Putamen (tissue), 1 donor: ENCODE data around the gene PICK1.
A peak's percentile ranks its signal among the peaks of the same experiment; 100 is the strongest.

Experiments used
- DNase-seq: peaks from one replicate; pipeline ENCODE4 v3.0.0-alpha.2; 2016; ENCODE audit warnings: low spot score

The PICK1 gene

DNA sequence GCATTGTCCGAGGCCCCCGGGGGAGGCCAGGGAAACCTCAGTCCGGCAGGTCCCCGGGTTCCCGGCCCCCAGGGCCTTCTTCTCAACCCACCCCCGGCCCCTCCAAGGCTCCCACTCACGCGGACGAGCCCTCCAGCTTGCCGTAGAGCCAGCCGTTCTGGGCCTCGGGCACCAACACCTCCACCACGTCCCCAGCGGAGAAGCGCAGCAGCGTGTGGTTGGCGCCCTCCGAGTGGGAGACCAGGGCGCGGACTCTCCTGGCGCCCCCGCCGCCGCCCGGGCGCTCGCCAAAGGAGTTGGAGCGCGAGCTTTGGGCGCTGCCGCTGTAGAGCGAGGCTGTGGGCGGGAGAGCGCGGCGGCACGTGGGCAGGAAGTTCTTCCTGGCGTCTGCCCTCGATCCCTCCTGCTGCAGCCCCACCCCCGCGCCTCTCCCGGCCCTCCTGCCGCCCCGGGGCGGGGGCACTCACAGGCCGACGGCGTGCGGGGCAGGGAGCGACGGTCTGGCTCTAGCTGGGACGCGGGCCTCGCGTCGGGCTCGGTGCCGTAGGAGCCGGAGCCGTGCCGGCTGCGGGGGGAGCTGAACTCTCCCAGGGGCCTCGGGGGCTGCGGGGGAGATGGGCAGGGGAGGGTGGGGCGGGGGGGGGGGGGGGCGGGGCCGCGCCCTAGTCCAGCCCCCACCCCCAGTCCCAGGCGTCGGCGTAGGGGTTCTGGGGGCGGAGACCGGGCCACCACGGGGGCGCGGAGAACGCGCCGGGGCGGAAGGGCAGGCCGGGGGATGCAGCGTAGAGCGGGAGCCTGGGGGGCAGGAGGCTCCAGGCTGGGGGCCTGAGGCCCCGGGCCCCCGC is 31.6 kb downstream of the PICK1 start:
- DNase-seq, result no peak

DNA sequence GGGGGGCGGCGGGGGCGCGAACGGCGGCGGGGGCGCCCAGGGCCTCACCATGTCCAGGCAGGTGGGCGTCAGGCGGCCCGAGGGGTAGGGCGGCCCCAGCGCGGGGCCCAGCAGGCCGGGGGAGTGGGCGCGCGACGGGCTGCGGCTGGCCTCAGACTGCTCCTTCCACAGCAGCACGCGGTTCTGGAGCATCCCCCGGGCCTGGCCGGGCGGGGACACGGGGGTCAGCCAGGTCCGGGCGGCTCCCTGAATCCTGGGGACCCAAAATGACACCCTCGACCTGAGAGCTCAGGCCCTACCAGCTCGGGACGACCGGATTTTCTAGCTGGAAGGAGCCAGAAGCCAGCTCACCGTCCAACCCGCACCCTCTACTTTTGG is 32.3 kb downstream of the PICK1 start:
- DNase-seq, result no peak

DNA sequence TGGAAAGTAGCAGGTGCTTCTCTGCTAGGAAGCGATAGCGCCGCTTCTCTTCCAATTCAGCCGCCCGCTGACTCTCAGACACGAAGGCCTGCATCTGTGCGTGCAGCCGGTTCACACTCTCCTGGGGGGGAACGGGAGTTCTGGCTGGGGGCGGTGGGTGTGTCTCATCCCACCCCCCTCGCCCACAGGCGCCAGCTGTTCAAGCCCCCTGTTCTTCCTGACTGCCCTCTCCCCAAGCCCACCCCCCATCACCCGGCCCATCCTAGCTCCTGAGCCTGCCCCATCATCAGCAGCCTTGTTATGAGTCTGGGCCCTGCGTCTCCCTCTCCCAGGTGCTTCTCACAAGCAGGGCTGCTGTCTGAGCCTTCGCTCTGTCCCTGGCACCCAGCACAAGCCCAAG is 39.9 kb downstream of the PICK1 start:
- no peak for DNase-seq

DNA sequence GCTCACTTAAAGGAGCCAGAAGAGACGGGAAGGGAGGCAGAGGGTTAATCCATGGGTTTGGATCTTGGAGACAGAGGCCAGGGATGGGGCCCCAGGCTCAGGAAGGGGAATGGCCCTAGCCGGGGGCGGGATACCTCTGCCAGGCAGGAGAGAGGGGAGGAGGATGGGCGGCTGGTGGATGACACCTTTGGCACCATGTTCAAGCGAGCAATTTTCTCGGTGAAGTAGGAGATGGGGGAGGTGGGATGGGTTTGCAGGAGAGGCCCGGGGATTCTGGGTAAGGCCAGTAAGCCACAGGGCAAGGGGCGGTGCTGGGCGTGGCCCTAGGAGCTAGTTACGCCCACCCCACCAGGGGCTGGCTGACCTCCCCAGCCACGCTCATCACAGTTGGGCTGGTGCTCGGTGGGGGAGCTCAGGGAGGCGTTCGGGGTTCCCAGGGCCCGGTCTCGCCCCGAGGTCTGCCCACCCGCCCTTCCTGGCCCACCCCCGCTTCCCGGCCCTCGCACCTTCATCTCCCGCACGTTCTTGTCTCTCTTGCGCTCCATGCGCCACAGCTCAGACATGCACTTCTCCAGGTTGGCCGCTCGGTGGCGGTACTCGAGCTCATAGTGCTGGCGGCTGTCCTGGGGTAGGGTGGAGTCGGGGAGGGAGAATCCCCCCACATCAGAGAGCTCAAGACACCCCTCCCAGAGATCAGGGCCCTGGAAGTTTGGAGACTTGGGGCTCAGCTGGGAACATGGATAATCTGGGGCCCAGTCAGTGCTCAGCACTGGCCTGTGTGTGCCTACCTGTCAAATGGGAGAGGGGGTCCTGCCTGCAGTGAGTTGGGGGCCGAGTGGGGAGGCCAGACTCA is 40.6 kb downstream of the PICK1 start:
- DNase-seq, result no peak

DNA sequence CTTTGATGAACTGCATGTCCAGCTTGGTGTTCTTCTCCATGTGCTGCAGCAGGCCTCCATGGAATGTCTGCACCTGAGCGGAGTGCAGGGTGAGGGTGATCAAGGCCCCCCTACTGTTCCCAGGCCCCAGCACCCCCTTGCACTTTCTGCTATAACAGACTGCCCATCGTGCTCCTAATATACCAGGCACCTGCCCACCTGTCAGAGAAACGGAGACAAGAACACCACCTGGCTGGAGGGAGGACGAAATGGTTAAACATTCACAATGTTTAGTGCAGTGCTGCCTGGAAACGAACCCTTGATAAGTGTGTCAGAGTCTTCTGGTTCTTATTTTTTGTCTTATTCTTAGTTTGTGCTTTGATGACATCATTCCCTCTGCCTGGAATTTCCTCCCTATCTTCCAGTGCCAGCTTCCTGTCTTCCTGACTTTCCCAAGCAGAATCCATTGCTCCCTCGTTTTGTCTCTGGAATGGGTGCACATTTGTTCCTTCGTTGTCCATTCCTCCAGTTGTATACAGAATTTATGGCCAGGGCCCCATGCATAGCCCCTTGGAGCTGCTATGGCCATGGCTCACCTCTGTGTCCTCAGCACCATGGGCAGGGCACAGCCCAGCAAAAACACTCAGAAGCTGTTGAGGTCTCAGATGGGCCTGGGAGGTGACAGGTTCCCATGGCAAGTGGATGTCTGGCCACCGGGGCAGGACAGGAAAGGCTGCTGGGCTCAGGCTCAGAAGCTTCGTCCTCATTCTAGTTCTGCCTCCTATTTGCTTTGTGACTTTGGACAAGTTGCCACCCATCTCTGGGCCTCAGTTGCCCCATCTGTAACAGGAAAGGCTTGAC is 41.4 kb downstream of the PICK1 start:
- DNase-seq, result no peak

DNA sequence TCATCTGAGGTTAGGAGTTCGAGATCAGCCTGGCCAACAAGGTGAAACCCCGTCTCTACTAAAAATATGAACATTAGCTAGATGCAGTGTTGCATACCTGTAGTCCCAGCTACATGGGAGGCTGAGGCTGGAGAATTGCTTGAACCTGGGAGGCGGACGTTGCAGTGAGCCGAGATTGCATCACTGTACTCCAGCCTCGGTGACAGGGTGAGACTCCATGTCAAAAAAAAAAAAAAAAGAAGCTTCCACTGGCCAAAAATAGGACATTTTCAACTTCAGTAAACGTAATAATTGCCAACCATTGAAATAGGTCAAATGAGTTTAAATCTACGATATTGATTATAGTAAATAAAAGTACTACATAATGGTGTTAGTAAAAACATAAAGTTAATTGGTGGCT is 46.4 kb downstream of the PICK1 start:
- DNase-seq, result no peak

DNA sequence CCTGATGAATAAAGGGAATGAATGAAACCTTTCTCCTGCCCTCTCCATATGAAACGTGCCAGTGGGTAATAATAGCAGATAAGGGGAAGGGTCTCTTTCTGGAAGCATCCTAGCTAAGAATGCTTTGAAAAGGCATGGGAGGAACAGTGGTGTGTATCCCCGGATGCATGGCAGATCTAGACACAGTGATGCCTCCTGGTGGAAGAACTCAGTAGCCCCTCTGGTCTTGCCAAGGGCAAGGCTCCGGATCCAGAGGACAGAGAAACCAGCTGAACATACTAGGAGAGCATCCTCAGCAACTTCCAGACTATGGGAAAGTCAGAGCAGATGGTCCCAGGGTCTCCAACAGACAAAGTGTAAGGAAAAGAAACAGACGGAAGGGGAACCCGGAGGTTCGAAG is 46.9 kb downstream of the PICK1 start:
- no peak for DNase-seq

DNA sequence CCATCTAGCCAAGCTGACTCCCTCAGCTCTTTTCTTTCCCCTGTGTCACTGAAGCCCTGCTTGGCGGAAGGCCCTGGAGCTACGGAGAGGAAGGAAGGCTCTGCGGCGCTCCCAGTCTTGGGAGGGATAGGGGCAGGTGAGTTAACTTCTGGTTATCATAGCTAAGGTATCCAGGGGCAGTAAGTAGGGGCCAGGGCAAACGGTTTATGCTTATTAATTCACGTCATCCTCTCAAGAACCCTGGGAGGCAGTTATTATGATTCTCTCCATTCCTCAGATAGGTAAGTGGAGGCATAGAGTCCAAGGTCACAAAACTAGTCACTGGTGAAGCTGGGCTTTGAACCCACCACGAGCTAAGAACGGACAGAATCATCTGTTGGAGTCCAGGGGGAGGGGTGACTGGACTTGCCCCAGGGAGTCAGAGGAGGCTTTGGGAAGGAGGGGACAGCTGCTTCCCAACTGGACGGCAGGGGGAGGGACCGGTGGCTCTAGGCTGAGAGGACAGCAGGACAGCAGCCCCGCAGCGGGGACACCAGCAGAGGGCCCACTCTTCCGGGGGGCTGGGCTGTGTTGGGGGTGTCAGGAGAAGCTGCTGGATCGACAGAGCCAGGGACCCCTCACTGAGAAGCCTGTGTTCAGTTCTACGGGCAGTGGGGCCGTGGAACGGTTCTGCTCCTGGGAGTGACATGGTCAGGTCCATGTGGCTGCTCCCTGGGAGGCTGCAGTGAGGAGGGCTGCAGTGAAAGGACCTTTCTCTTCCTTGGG is 49.8 kb downstream of the PICK1 start:
- no peak for DNase-seq

DNA sequence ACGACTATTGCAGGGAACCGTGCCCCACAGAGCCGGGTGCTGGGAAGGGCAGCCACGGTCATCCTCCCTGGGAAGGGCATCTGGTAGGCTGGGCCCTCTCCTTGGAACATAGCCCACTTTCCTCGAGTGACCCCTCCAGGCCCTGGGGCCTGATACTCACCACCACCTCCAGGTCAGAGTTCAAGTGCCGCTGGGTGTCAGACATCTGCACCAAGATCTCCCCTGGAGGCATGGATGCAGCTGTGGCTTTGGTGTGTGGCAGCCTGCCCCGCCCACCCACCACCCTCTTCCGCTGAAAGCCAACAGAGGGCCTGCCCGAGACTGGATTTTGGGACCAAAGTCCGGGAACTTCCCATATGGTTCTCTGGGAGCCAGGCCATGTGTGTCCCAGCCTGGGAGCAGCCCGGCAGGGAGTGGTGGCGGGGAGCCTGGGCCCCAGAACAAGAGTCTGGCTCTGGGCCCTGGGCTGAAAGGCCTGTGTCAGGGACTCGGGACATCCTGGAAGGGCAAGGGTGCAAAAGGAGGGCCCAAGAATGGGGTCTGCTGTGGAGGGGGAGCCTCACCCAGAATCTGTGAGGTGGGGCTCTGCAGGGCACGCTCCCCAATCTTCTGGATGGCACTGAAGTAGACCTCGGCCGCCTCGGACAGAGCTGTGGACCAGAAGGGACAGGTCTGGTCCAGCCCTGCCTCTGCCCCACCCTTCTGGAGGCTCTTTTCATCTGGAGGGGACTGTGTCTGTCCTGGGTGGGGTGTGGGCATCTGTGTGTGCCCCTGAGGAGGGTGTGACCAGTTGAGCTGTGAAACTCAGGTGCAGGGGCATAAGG is 50.7 kb downstream of the PICK1 start:
- DNase-seq, result no peak

DNA sequence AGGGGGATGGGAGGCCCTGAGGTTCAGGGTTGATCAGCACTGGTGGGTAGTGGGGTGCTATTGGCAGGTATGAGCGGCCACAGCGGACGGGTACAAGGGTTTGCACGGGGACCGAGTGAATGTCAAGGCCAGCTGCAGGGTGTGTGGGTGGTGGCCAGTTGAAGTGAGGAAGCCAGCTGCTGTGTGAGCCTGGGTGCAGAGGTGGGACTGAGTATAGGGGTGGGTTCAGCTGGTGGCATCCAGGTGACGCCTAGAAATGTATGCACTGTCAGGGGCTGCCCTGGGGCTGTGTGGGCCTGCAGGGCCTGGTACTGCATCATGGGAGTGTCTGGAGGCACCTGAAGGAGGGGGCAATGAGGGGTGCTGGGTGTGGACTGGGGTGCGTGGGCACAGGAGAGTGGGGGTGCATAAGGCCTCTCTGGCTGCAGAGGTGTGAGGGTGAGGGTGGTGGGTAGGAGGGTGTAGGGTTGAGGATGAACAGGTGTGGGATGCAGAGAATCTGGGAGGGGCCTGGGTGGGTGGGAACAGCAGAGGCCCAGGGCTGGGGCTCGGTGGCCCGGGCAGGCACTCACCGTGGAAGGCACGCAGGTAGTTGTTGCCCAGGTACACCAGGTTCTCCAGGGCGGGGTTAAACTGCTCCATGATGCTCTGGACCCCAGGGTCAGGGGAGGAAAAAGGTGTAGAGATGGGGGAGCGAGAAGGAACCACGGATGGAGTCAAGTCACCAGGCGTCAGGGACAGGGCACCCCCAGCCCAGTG is 51.5 kb downstream of the PICK1 start:
- DNase-seq, result no peak

DNA sequence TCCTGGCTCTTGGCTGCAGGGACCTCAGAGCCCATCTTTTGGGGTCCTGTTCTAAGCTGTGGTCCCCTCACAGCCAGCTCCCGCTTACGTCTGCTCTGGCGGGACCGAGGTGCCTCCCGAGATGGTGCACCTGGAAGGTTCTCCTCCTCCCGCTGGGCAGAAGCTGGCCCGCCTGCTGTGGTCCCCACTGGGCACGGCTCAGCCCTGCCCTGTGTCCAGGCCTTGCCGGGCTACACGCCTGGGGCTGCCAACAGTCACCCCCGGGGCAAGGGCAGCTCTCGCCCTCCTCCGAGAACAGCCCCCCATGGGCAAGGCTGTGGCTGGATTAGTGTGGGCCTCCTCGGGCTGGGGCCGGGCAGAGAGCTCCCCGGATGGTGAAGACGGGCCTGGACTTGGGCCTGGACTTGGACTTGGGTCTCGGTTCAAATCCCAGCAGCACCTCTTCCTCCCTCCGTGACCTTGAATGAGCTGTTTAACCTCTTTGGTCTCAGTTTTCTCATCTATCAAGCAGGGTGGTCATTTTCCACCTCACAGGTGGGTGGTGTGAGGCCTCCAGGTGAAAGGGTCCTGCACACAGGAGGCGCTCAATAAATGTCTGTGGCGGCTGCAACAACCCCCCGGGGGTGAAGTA is 52.3 kb downstream of the PICK1 start:
- no peak for DNase-seq

DNA sequence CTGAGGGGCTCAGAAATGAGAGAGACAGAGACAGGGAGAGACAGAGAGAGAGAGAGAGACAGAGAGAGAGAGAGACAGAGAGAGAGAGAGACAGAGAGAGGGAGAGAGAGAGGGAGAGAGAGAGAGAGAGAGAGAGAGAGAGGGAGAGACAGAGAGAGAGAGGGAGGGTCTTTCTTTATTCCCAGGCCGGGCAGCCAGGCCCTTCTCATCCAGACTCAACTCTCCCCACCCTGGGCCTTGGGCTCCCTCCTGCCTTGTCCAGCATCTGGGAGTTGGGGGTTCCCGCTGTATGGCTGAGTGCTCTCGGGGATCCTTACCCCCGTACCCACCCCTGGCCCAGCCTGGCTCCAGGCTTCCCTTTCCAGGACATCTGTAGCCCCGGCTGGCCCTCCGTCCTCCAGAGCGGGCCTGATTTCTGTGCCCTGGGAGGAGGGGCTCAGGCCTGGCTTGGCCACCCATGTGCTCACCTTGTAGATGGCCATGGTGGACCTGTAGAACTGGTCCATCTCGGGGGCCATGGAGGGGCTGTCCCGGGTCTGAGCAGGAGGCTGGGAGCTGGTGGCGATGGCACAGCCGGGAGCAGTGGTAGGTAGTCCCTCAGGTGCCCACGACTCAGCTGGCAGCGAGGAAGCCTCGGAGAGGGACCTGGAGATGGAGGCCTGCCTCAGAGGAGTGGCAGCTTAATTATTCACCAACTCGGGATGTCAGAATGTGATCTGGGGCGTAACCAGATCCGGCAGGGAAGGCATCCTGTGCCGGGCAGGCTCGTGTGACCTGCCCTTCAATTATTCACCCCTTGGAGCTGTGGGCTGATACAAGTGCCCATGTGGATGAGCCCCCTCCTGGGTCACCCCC is 53.0 kb downstream of the PICK1 start, which contains the start of gene BAIAP2L2:
Gene BAIAP2L2 (minus strand): TSS at position 677 of the 855 bp plus-strand sequence. CDS start 159 bp downstream, at position 518.
- no peak for DNase-seq

DNA sequence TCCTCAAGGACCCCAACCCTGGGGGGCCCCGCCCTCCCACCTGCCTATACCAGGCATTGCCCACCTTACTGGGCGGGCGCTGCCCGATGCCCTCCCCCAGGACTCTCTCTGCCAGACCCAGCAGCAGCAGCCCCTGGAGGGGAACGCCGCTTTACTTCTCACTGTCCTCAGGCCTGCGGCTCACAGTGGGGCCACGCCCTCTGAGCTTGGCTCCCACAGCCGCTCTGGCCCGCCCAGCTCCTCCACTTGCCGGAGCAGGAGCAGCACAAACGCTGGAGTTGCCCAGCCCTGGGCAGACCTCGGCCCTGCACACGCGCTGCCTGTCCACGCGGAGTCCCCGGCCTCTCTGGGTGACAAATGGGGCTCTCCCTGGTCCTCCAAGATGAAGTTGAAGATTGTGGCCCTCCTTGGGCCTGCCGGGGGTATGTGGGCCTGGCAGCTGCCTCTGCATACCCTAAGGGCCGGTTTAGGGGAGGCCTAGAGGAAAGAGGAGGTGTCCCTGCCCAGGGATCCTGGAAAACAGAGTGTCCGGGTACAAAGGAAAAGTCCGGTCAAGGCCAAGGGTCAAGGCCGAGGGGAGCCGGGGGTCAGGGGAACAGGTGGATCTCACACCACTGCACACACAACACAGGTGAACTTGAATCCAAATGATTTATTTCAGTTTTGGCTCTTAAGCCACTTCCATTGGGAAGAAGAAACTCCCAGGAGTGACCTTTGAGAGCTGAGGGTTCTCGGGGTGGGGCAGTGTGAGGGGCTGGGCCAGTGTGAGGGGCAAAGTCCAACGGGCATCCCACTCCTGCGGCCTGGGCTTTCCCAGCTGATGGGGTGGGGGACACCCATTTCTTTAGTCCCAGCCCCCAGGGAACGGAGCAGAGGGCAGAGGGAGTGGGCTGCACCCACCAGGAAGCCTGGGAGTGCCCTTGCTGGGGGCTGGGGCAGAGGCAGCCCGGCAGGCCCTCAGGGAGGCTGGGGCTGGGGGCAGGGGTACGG is 54.0 kb downstream of the PICK1 start:
- no peak for DNase-seq

DNA sequence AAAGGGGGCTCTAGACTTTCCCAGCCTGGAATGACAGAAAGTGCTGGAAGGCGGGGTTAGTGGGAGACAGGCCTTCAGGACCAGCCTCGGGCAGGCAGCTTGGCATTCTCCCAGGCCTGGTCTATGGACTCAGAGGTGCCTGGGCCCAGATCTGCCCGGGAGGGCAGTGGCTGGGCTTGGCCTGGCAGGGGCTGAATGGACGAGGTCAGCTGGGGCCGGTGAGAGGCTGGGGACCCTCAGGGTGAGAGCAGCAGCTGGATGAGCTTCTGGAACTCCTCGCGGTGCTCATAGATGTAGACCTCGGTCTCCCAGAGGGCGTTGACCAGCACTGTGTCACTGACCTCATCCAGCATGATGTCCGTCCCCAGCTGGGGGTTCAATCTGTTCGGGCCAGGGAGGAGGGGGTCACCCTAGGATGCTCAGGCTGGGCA is 54.7 kb downstream of the PICK1 start:
- DNase-seq, result no peak

DNA sequence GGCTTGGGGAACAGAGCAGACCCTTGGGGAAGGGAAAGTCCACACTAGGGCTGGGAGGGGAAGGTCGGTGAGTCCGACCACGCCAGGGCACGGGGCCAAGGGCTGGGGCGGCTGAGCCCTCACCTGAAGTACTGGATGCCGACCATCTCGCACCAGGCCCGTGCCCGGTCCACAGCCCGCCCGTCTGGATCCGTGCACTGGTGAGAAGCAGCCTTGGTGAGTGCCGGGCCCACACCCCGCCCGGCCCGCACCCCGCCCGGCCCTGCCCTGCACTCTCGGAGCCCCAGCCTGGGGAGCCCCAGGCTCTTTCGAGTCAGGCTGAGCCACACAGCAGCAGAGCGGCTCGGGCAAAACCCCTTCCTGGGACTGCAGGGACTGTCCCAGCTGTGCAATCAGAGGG is 55.2 kb downstream of the PICK1 start:
- DNase-seq, result no peak

DNA sequence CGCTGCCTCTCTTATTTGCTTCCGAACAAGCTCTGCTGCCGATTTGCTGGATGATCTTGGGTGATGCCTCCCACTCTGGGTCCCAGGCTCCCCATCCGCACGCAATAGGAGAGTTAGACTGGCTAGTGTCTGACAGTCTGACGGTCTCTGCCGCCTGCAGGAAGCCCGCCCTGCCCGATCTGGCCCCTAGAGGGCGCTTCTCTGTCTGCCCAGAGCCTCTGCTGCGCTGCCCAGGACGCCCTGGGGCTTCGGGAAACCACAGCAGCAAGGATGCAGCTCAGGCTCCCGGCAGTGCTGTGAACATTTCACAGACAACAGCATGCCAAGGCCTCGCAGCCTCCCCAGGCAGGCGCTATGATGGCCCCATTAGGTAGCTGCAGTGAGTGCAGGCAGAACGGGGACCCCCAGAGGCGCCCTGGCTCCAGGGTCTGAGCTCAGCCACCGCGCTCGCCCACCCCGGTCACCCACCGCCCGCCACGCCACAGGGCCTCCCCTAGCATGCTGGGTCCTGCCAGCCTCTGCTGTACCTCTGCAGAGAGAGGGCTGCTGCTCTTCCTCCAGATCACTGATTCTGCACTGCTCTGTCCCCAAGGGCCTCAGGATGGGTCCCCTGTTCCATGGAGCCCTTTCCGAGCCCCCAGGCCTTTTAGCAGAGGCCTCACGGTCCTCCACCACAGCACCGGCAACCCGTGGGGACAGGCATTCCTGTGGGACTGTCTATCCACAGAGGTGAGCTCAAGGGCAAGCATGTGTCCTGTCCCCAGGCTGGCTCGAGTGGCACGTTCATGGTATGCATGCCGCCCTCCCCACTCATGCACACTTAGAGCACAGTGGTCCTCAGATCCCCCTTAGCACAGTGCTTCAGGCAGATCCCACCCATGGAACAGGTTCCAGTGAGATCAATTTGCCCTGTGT is 57.5 kb downstream of the PICK1 start:
- DNase-seq, result peak; percentile 79
